NK-92 treated with Interleukin-12 subunit alpha and Interleukin-12 subunit beta, amount 100 ng/mL, for 24 hours (cell line): Measurements from ENCODE around the gene SEZ6L.

Source experiments
- DNase-seq: peaks from one replicate; lab custom pipeline; 2025; lab: John Stamatoyannopoulos, UW

SEZ6L gene

GRCh38 chr22:26182723-26183122 lies 13.5 kb downstream of the SEZ6L start:
- no peak for DNase-seq

- no peak for DNase-seq
These were observed 15.9 kb downstream of the SEZ6L start for GRCh38 chr22:26185190-26185589.

GRCh38 chr22:26188341-26188740 lies 19.1 kb downstream of the SEZ6L start:
- no peak for DNase-seq

GRCh38 chr22:26194313-26194712 lies 25.1 kb downstream of the SEZ6L start:
- DNase-seq = no peak

GRCh38 chr22:26194877-26195276 lies 25.6 kb downstream of the SEZ6L start:
- DNase-seq = no peak

GRCh38 chr22:26196657-26197056 lies 27.4 kb downstream of the SEZ6L start:
- no peak for DNase-seq

GRCh38 chr22:26197425-26197824 lies 28.2 kb downstream of the SEZ6L start:
- no peak for DNase-seq

DNA sequence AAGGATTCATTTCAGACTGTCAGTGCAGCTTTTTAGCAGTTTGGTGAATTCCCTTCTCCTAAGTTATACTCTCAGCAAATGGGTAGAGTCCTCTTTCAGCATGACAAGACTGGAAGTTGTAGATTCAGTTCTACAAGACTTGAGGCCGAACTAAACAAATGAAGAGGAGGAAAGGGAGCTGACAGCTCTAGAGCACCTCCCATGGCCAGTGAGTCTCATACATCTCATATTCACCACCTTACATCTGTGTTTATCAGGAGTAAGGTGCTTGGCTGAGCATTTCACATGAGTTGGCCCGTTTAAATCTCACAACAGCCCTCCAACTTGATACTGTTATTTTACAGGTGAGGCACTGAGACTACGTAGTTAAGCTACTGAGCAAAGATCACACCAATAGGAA lies 30.4 kb downstream of the SEZ6L start:
- DNase-seq = no peak

DNA sequence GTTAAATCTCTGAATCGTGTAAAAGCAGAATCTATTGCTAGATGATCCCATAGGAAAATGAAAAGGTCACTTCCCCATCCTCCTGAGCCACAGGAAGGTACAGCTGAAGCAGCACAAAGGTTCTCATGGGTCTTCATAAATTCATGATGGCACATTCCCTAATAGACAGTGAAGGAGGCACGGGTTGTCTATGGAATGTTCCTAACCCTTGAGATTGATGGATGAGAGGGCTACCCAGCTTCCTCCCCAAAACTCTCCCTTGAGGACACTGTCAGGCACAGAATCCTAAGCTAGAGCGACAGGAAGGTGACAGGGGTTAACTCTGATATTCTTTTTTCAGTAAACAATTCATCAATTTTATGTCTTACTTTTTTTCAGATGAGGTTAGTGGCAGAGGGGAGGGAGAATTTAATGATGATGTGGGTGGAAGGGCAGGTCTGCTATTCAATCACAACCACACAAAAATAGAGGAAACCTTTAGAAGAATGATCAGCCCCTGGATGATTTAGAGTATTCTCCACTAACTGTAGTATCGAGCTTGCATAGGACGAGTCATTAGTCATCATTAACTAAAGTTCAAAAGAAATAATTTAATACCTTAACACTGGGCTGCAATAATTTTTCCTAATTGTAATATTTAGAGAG lies 33.1 kb downstream of the SEZ6L start:
- DNase-seq = no peak

DNA sequence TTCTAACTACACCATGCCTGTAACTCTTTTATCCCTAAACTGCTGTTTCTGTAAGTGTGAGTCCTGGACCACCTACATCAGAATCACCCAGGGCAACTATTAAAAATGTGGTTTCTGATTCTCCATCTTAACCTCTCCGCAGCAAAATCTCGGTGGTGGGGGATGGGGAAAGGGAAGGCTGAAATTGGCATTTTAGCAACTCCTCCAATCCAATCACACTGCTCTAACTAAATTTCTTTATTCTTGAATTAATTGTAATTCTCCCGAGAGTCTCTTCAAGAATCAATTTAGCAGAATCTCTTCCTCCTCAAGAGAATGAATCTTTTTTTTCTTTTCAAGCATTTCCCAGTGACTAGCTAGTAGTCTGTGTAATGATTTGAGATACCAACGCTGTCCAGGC lies 36.2 kb downstream of the SEZ6L start:
- no peak for DNase-seq

DNA sequence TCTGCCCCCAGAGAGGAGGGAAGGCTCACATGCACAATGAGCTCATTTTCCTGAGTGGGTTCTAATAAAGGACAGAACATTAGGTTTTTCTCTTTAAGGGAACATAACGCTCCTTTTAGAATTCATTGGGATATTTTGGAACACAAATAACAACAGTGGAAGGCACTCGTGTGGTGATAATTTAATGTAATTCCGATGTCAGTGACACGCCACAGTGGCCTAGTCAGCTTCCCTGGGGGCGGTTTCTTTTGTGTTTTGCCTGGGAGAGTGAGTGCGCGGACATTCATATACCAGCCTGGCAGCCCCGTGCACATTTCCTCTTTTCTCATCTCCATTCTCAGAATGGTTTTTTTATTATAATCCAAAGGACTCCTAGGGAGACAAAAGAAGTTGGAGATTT lies 41.1 kb downstream of the SEZ6L start:
- no peak for DNase-seq

- no peak for DNase-seq
These were observed 44.6 kb downstream of the SEZ6L start for GRCh38 chr22:26213826-26214225.

- no peak for DNase-seq
These were observed 45.2 kb downstream of the SEZ6L start for GRCh38 chr22:26214466-26214865.

- DNase-seq = no peak
These were observed 46.5 kb downstream of the SEZ6L start for GRCh38 chr22:26215736-26216135.

DNA sequence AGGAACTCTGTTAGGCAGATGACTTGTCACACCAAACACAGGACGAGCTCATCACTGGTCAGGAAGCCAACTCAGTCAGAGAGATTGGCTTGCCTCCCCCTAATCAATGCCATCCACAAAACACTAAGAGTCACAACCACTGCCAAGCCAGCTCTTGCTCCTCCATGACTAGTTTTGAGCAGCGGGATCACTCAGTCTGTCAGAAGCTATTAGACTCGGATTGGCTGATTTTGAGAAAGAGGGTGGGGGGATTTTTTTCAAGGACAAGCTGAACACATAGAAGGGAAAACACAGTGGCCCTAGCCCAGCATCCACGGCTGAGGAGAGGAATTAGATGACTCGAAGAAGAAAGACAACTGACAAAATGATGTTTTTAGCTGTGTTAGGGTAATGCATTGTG lies 55.9 kb downstream of the SEZ6L start:
- DNase-seq = no peak

- DNase-seq = no peak
These were observed 57.5 kb downstream of the SEZ6L start for GRCh38 chr22:26226538-26227297.

DNA sequence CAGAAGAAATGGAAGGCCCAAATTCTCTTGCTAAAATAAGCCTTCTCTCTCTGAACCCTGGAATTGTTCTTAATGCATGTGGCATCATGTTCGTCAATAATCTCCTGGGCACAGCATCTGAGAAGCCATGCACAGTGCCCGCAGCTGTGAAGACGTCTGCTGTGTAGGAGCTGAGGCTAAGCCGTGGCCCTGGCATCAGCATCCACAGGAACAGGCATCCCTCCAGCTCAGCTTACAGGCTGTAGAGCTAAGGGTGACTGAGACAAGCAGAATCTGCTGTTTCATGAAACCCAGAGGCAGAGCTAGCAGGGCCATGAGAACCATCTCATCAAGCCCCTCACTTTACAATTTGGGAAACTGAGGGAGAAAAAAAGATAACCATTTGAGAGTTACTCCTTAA lies 60.6 kb downstream of the SEZ6L start:
- no peak for DNase-seq

GRCh38 chr22:26234296-26234695 lies 65.0 kb downstream of the SEZ6L start:
- no peak for DNase-seq

- DNase-seq = no peak
These were observed 66.7 kb downstream of the SEZ6L start for GRCh38 chr22:26235792-26236487.

GRCh38 chr22:26236991-26237390 lies 67.7 kb downstream of the SEZ6L start:
- DNase-seq = no peak

- no peak for DNase-seq
These were observed 69.3 kb downstream of the SEZ6L start for GRCh38 chr22:26238596-26238995.

GRCh38 chr22:26239581-26239980 lies 70.3 kb downstream of the SEZ6L start:
- no peak for DNase-seq

- DNase-seq = no peak
These were observed 72.1 kb downstream of the SEZ6L start for GRCh38 chr22:26241361-26241760.
